D341Med (cell line): ENCODE measurements around the gene TRIM9.

ENCODE experiments used
- DNase-seq: peaks from one replicate; pipeline ENCODE4 v3.0.0; 2012; ENCODE audit warnings: low spot score

Gene TRIM9

DNA sequence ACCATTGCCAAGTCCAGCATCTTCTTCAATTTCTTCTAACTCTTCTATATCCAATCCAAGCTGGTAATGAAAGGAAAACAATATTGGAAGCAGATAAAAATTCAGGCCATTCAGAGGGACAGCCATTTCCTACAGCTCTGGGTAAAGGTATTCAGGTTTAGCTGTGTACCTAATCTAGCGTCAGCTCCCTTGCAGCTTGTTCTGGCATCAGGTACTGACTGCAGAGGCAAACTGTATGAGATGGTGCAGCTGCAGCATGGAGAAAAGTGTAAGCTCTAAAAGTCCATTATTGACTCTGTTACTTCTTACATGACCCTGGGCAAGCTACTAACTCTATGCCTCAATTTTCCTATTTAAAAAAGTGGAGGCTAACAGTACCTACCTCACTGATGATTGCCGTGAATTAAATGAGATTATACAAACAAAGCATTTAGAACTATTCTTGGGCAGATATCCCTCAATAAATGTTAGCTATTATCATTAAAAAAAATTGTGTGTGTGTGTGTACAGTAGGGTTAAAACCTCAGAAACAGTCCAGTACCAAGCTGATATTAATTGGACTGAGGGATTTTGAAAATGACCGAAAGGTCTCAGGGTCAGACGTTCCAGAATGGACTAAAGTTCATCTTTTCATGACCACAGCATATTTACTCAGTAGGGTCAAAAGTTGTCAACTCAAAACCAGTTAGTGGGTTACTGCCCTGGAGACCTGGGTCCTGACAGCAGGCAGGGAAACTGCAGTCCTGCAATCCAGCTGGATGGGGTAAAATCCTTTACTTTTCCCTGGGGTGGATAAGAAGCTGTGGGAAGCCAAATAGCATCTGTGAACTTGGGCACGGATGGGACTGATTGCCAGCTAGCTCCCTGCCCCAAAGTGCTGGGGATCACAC lies 159.5 kb downstream of the TRIM9 start:
- no peak for DNase-seq

GRCh38 chr14:50932592-50933495 lies 162.1 kb downstream of the TRIM9 start:
- no peak for DNase-seq

DNA sequence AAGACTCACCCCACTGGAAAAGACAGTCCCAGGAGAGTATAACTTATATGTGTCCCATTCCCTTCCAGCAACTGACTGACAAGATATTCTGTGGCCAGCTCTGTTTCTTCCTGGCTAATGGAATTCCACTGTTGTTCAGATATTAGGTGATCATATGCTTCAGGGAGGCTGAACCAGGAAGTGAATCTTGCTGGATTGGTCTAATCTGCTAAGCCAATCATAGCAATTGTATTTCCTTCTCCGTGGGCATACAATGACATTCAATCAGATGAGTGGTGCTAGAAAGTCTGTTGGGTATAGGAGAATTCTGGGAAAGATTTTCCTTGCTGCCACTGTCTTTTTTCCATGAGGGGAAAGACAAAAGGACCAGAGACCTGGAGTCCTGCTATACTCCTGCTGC lies 162.7 kb downstream of the TRIM9 start:
- no peak for DNase-seq

DNA sequence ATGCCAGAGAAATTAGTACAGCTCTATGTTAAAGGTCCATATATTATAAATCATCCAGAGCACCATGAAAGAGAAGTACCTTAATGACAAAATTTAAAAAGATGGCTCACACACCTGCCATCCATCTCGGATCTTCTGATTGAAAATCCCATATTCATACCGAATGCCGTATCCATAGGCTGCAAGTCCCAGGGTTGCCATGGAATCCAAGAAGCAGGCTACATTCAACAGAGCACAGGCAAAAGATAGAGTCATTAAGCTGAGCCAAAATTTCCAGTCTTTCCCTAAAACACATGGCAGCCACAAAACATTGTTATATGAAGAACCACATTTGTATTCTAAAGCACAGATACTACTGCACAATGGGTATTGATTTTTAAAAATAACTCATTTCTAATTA lies 163.3 kb downstream of the TRIM9 start:
- no peak for DNase-seq

- no peak for DNase-seq
Measured at GRCh38 chr14:50929506-50929905, 165.4 kb downstream of the TRIM9 start.

- DNase-seq: no peak
Measured at GRCh38 chr14:50928002-50928635, 166.8 kb downstream of the TRIM9 start.

- no peak for DNase-seq
Measured at GRCh38 chr14:50926851-50927386, 168.0 kb downstream of the TRIM9 start.
